HepG2 (cell line): ENCODE data around the gene NDUFS6. TPM values are rescaled to one million over a fixed set of nuclear protein-coding genes. Genes with fewer than 3 reads are reported as not detected.
A peak's percentile ranks its signal among the peaks of the same experiment; 100 is the strongest.

Experiments
- ATAC-seq: fragments of 200-7000 bp; cut with Tn5 transposase; 3 replicates; pipeline ENCODE4 v1.9.1; 2020; ENCODE audit warnings: mild to moderate bottlenecking, moderate library complexity
- BruUV-seq: library from RNA; stranded (reverse); fragments of 400-500 nt; replicated peaks from 2 replicates; lab custom pipeline; 2021; lab: Mats Ljungman, UMichigan
- CTCF ChIA-PET: fragments of 300-600 bp; formaldehyde crosslinking; extraction: SDS; loops from one replicate; lab custom pipeline; 2021; ENCODE audit warnings: low total read pairs, inconsistent platforms, low intra/inter-chr PET ratio; lab: Yijun Ruan, JAX
- POLR2A ChIA-PET: fragments of 350-600 bp; sonication (Branson Sonifier 250); formaldehyde crosslinking; loops from one replicate; lab custom pipeline; 2020; ENCODE audit warnings: antibody characterized with exemption, inconsistent platforms; lab: Yijun Ruan, JAX
- DNase-seq: peaks from one replicate; pipeline ENCODE4 v3.0.0-alpha.2; 2015; ENCODE audit warnings: low spot score
- FAIRE-seq: peaks from 3 replicates; lab custom pipeline; 2011; peaks lifted over from hg19 to GRCh38; lab: Jason Lieb, UNC
- H2AFZ ChIP-seq: one replicate; pipeline ENCODE4 v1.6.1; 2011; ENCODE audit warnings: low read length, inconsistent platforms
- H3K27ac ChIP-seq: fragments of 300-600 bp; 3 replicates; pipeline ENCODE4 v1.8.0; 2011; ENCODE audit warnings: mixed run types, mild to moderate bottlenecking, mixed read lengths, low read length, inconsistent platforms; ENCODE audit not compliant: insufficient read depth; ENCODE audit errors: extremely low read length
- H3K27me3 ChIP-seq, 2 experiments: fragments of 200-600 bp in 1 of 2; 2 replicates in 1 of 2; 3 replicates in 1 of 2; pipeline versions ENCODE4 v1.6.0 to v1.8.0; 2011; ENCODE audit warnings: low read length in 2 of 2, mild to moderate bottlenecking in 2 of 2, moderate library complexity in 2 of 2, inconsistent platforms in 1 of 2; ENCODE audit not compliant: insufficient read depth in 2 of 2, control insufficient read depth in 1 of 2
- H3K36me3 ChIP-seq, 2 experiments: fragments of 200-600 bp in 1 of 2; replicated peaks in 1 of 2; 2 replicates in 1 of 2; 3 replicates in 1 of 2; pipeline versions ENCODE4 v1.5.1 to v1.8.0; 2011; ENCODE audit warnings: low read length in 2 of 2, inconsistent platforms in 1 of 2; ENCODE audit not compliant: insufficient read depth in 2 of 2, control insufficient read depth in 1 of 2
- H3K4me1 ChIP-seq: 2 replicates; pipeline ENCODE4 v1.5.1; 2012; ENCODE audit warnings: low read length, inconsistent platforms; ENCODE audit not compliant: insufficient read depth
- H3K4me2 ChIP-seq: 2 replicates; pipeline ENCODE4 v1.6.0; 2011; ENCODE audit warnings: low read depth, low read length, inconsistent platforms
- H3K4me3 ChIP-seq, 3 experiments: fragments of 200-600 bp in 1 of 3; sonication (generic), shearing (Covaris generic) in 1 of 3; replicated peaks in 1 of 3; 2 replicates each; pipeline ENCODE4 v1.5.1; 2011 to 2016; ENCODE audit warnings: low read length in 3 of 3, inconsistent platforms in 2 of 3, low read depth in 2 of 3, mild to moderate bottlenecking in 2 of 3, control low read depth in 1 of 3, mixed read lengths in 1 of 3; ENCODE audit not compliant: insufficient read depth in 1 of 3
- H3K79me2 ChIP-seq: one replicate; pipeline ENCODE4 v1.6.1; 2011; ENCODE audit warnings: low read length, inconsistent platforms; ENCODE audit not compliant: insufficient read depth
- H3K9ac ChIP-seq: 2 replicates; pipeline ENCODE4 v1.6.0; 2011; ENCODE audit warnings: mild to moderate bottlenecking, low read depth, low read length, inconsistent platforms; ENCODE audit not compliant: insufficient read depth
- H3K9me3 ChIP-seq: 2 replicates; pipeline ENCODE4 v1.5.1; 2012; ENCODE audit warnings: mild to moderate bottlenecking, low read length
- H4K20me1 ChIP-seq: 2 replicates; pipeline ENCODE4 v1.6.0; 2011; ENCODE audit warnings: inconsistent platforms, mild to moderate bottlenecking, low read length, moderate library complexity; ENCODE audit not compliant: insufficient read depth
- AGO2 ChIP-seq: fragments of 200-400 bp; formaldehyde crosslinking; optimal IDR thresholded peaks from 2 replicates; pipeline ENCODE3; 2017; ENCODE audit warnings: mild to moderate bottlenecking, low read depth, low read length, moderate library complexity
- CCDC6 ChIP-seq: sonication (generic); formaldehyde crosslinking; IDR thresholded peaks from 2 replicates; pipeline ENCODE4 v1.8.1; 2022; ENCODE audit warnings: mild to moderate bottlenecking, missing genetic modification reagents, moderate library complexity
- FOXC1 ChIP-seq: sonication (generic); formaldehyde crosslinking; IDR thresholded peaks from 2 replicates; pipeline ENCODE4 v1.8.0; 2022; ENCODE audit warnings: mild to moderate bottlenecking, missing genetic modification reagents, borderline replicate concordance
- GFI1 ChIP-seq: sonication (generic); formaldehyde crosslinking; IDR thresholded peaks from 2 replicates; pipeline ENCODE4 v1.5.0; 2020; ENCODE audit warnings: missing genetic modification reagents, mild to moderate bottlenecking, borderline replicate concordance
- NFE2L1 ChIP-seq: sonication (generic); formaldehyde crosslinking; IDR thresholded peaks from 2 replicates; pipeline ENCODE4 v1.4.0; 2020; ENCODE audit warnings: missing genetic modification reagents, mild to moderate bottlenecking, borderline replicate concordance
- ZNF251 ChIP-seq: sonication (generic); formaldehyde crosslinking; IDR thresholded peaks from 2 replicates; pipeline ENCODE4 v1.9.0; 2021; ENCODE audit warnings: mild to moderate bottlenecking, missing genetic modification reagents
- ZNF367 ChIP-seq: sonication (generic); formaldehyde crosslinking; IDR thresholded peaks from 2 replicates; pipeline ENCODE4 v1.4.0; 2020; ENCODE audit warnings: missing genetic modification reagents, borderline replicate concordance
- WGBS: methylation state at CpG from one replicate; pipeline ENCODE4 v1.1.6; 2017; ENCODE audit warnings: low lambda C conversion rate; 5-methylcytosine and 5-hydroxymethylcytosine counted together
- in situ Hi-C: cut with HindIII; loops from 2 replicates; pipeline ENCODE4 v1.10.0; 2017; ENCODE audit warnings: low pct_unique_long_range_greater_than_20kb; ENCODE audit not compliant: extremely low pct_ligation_motif_present
- intact Hi-C: fragments of 100-400 bp; cut with micrococcal nuclease; formaldehyde crosslinking; loops from one replicate; pipeline ENCODE4 v1.10.0; 2022; ENCODE audit not compliant: unreplicated experiment
- polyA plus RNA-seq, 8 experiments: library from polyadenylated mRNA; depleted of rRNA in 3 of 8; stranded (reverse) in 7 of 8; unstranded in 1 of 8; fragments of >200 nt; fragmentation: Illumina TruSeq in 4 of 8; extraction: Trizol in 4 of 8; gene quantifications; 2 replicates each; pipeline versions ENCODE4 v1.2.1 to v1.2.3, GENCODE V29; 2011 to 2016; ENCODE audit warnings: low read depth in 4 of 8, missing spikeins in 1 of 8, mixed read lengths in 1 of 8; ENCODE audit not compliant: insufficient read depth in 1 of 8
- total RNA-seq, 5 experiments: library from RNA; depleted of rRNA; stranded (reverse); fragments of >200 nt; fragmentation: Illumina TruSeq; extraction: Trizol; gene quantifications; 2 replicates each; pipeline ENCODE4 v1.2.3, GENCODE V29; 2016; ENCODE audit warnings: low read depth in 1 of 5
- TF ChIP-seq, protein P1 (sequence below): IDR thresholded peaks from 2 replicates; pipeline ENCODE4 v1.6.1; 2016; ENCODE audit warnings: missing genetic modification reagents, missing compliant biosample characterization
- TF ChIP-seq, protein P2 (sequence below): IDR thresholded peaks from 2 replicates; pipeline ENCODE4 v1.6.1; 2016; ENCODE audit warnings: low read depth

The NDUFS6 gene
- total and polyA plus RNA-seq, 2 of the 13 experiments (the other 11 are each of a cell fraction or from before 2014, with no cell fraction given): 23.7 to 50.4 TPM

DNA sequence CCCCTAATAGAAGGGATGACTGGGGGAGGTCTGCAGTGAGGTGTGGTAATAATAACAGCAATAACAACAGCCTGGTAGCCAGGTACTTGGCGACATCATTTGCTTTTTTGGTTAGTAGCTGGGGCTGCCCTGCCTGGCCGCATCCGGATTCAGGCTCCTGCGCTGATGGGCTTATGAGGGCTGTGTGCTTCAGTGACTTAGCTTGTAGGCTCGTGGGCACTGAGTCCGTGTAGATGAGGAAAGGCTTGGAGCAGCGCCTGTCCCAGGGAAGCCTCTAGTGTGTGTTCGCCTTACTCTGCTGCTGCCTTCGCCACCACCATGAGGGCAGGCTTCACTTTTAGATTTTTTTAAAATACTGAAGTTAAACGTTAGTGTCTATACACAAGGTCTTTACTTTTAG is 4.5 kb downstream of the NDUFS6 start (continued):
- TF ChIP-seq, protein P1, sequence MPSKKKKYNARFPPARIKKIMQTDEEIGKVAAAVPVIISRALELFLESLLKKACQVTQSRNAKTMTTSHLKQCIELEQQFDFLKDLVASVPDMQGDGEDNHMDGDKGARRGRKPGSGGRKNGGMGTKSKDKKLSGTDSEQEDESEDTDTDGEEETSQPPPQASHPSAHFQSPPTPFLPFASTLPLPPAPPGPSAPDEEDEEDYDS (CRISPR knock-in tag): no peak
- TF ChIP-seq CCDC6 (CRISPR knock-in tag): no peak
- TF ChIP-seq, protein P2, sequence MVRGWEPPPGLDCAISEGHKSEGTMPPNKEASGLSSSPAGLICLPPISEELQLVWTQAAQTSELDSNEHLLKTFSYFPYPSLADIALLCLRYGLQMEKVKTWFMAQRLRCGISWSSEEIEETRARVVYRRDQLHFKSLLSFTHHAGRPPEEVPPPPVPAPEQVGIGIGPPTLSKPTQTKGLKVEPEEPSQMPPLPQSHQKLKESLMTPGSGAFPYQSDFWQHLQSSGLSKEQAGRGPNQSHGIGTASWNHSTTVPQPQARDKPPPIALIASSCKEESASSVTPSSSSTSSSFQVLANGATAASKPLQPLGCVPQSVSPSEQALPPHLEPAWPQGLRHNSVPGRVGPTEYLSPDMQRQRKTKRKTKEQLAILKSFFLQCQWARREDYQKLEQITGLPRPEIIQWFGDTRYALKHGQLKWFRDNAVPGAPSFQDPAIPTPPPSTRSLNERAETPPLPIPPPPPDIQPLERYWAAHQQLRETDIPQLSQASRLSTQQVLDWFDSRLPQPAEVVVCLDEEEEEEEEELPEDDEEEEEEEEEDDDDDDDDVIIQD (CRISPR knock-in tag): no peak
- no peak for TF ChIP-seq NFE2L1 (CRISPR knock-in tag)
- no peak for TF ChIP-seq ZNF367 (CRISPR knock-in tag)
- no peak for TF ChIP-seq FOXC1 (CRISPR knock-in tag)
- no peak for TF ChIP-seq GFI1 (CRISPR knock-in tag)
- TF ChIP-seq, all 625 proteins: peak for 0

DNA sequence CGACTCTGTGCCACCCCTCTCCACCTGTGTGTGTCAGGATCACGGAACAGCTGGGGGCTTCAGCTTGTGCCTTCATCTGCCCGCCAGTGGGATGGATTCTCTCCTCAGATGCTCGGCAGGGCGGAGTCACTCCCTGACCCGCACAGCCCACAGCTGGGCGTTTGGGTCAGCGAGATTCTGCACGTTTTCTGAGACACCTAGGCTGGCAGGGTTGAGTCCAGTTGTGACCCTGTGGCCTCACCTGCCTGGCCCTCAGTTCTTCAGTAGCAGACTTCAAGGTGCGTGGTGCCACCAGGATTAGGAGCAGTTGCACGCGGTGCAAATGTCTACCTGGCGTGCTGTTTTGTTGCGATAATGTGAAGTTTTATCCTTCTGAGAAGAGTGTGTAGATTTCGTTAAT is 5.0 kb downstream of the NDUFS6 start:
- intact Hi-C loops: no loop called here
- peaks cover 18% of the 10 kb centered on the region for H3K4me1 ChIP-seq
- peaks cover 27 to 79% of the 10 kb centered on the region in 2 experiments for H3K36me3 ChIP-seq
- no peaks in the 10 kb centered on the region for H3K27me3 ChIP-seq
- H3K79me2 ChIP-seq: peaks cover 40% of the 10 kb centered on the region
- POLR2A ChIA-PET: no interaction called here
- ATAC-seq (no peak), FAIRE-seq (no peak), DNase-seq (no peak)
- H3K4me3 ChIP-seq: no peak overlapping the region
- no peak overlapping the region for H3K4me2 ChIP-seq
- H4K20me1 ChIP-seq: peaks cover 12% of the 10 kb centered on the region; the same call in 1 of the 2 replicates
- TF ChIP-seq ZNF251 (CRISPR knock-in tag): no peak
- TF ChIP-seq AGO2: peak; percentile 24
- H3K9ac ChIP-seq: no peak overlapping the region
- in situ Hi-C loops: no loop called here
- 98% methylated on average over 15 of the region's 15 CpGs for WGBS
- H3K9me3 ChIP-seq: no peaks in the 10 kb centered on the region
- no peak overlapping the region for H2AFZ ChIP-seq
- CTCF ChIA-PET: no interaction called here
- no TSS peak for BruUV-seq
- H3K27ac ChIP-seq: no peak overlapping the region
